ENCODE measurements around the gene ELN. TPM values are rescaled to one million over a fixed set of nuclear protein-coding genes. Genes with fewer than 3 reads are reported as not detected.

Gene ELN
- total and polyA plus RNA-seq, 2 donors (not counting 3 experiments of a cell fraction or from before 2014, with no cell fraction given) = 1.7 to 2.6 TPM

DNA sequence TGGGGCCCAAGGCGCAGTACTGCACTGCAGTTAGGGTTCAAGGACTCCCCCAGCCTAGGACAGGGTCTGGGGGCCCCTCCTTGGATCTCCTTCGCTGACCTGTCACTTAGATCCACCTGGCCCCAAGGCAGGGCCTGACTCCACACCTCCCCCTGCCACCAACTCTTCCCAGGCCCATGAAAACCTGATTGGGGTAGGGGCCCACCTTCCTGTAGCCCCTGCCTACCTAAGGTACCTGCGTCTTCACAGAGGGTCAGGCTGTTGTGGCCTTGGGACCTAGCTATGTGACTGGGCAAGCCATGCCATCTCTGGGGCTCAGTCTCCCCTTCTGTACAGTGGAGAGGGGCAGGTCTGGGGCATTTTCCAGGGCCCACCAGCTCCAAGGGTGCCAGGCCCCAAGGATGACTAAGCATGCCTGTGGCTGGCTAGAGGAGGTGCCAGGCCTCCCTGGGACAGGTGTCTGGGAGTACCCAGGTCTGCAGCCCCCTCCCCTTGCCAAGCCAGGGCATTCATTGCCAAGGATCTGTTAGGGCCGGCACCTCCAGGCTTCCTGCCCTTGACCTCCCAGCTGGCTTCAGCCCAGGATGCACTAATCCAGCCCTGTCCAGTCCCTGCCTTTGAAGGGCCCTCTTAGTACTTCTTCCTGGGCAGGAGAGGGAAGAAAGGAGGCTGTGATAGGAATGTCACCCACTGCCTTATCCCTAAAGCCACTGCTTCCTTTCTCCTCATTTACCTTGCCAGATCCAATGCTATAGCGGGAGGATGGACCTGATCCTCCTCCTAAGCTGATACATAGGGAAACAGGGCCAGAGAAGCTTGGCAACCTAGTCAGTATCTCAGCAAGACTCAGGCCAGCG, 57.0 kb downstream of the ELN start:
- no peak for TF ChIP-seq POLR2AphosphoS5 (IDR thresholded peaks at IDR 0.05; ENCODE audit: insufficient read depth, low read depth, low read length)
- no peak for TF ChIP-seq JUN (IDR thresholded peaks at IDR 0.05; ENCODE audit: borderline replicate concordance, insufficient read depth, insufficient read length, low read depth)
- TF ChIP-seq GATA2 (IDR thresholded peaks at IDR 0.05; ENCODE audit: insufficient read depth, insufficient read length, low read depth, low read length) = no peak
- TF ChIP-seq MYC (IDR thresholded peaks at IDR 0.05; ENCODE audit: low read depth, low read length) = no peak
- no peak for TF ChIP-seq MAX (IDR thresholded peaks at IDR 0.05; ENCODE audit: insufficient read depth, insufficient read length)
- TF ChIP-seq EZH2 (IDR thresholded peaks at IDR 0.05; ENCODE audit: borderline replicate concordance, low read depth, low read length, severe bottlenecking) = no peak
- no peak for TF ChIP-seq FOS (IDR thresholded peaks at IDR 0.05; ENCODE audit: borderline replicate concordance, insufficient read depth, low read length)
- TF ChIP-seq, protein P1, sequence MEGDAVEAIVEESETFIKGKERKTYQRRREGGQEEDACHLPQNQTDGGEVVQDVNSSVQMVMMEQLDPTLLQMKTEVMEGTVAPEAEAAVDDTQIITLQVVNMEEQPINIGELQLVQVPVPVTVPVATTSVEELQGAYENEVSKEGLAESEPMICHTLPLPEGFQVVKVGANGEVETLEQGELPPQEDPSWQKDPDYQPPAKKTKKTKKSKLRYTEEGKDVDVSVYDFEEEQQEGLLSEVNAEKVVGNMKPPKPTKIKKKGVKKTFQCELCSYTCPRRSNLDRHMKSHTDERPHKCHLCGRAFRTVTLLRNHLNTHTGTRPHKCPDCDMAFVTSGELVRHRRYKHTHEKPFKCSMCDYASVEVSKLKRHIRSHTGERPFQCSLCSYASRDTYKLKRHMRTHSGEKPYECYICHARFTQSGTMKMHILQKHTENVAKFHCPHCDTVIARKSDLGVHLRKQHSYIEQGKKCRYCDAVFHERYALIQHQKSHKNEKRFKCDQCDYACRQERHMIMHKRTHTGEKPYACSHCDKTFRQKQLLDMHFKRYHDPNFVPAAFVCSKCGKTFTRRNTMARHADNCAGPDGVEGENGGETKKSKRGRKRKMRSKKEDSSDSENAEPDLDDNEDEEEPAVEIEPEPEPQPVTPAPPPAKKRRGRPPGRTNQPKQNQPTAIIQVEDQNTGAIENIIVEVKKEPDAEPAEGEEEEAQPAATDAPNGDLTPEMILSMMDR (IDR thresholded peaks at IDR 0.05; ENCODE audit: extremely low read depth in 1 of 2, insufficient read depth in 1 of 2, low read depth in 1 of 2, low read length in 2 of 2) = no peak
- TF ChIP-seq POLR2A (IDR thresholded peaks at IDR 0.05; ENCODE audit: low read depth, low read length) = no peak
- peak overlapping the region; percentile 83 for H3K27ac ChIP-seq (ENCODE audit: insufficient read depth, low read depth, low read length)
- ChIA-PET POLR2A (interaction anchor here (0.6 kb wide), 1 partner anchor 406 kb away, joined by 10 read pairs; no protein-coding TSS in a partner anchor), CTCF (no interaction called here)
- H3K4me2 ChIP-seq (ENCODE audit: insufficient read depth, low read length) = peak overlapping the region; percentile 83
- dilution Hi-C loops (cut with MboI; ENCODE audit: extremely low pct_ligation_motif_present, low sequenced_read_pairs) (no loop called here), intact Hi-C loops (cut with micrococcal nuclease) (loop anchor here (1.0 to 5.0 kb wide), 3 partner anchors 8 to 92 kb away; no protein-coding TSS in a partner anchor)
- FAIRE-seq = no peak
- peak overlapping the region; percentile 67 to 84 (median 80) for H3K4me3 ChIP-seq (replicated peaks in 1 of 3; ENCODE audit: insufficient read depth in 1 of 3, low read depth in 1 of 3, low read length in 3 of 3)
- no peaks in the 10 kb centered on the region for H3K27me3 ChIP-seq (ENCODE audit: control insufficient read depth in 2 of 2, insufficient read depth in 2 of 2, low read length in 2 of 2)
- H3K9me3 ChIP-seq (replicated peaks; ENCODE audit: control insufficient read depth, insufficient read depth, low read length) = no peaks in the 10 kb centered on the region
- H4K20me1 ChIP-seq (replicated peaks; ENCODE audit: control insufficient read depth, extremely low read depth, insufficient read depth, low read length) = no peaks in the 10 kb centered on the region
- no peak for DNase-seq (ENCODE audit: low read depth, low spot score)
- peaks cover 8% of the 10 kb centered on the region for H3K79me2 ChIP-seq (ENCODE audit: control insufficient read depth, insufficient read depth, low read length)
- peak overlapping the region; percentile 39 for H2AFZ ChIP-seq (ENCODE audit: low read depth, low read length)
- peaks cover 3 to 7% of the 10 kb centered on the region in 2 experiments for H3K36me3 ChIP-seq (ENCODE audit: control insufficient read depth in 2 of 2, extremely low read depth in 1 of 2, insufficient read depth in 2 of 2, low read length in 2 of 2)
- H3K9ac ChIP-seq (replicated peaks; ENCODE audit: extremely low read depth, insufficient read depth, low read length) = peak overlapping the region; percentile 80
- H3K9me1 ChIP-seq (replicated peaks; ENCODE audit: control insufficient read depth, extremely low read depth, insufficient read depth, low read length) = no peaks in the 10 kb centered on the region
- H3K4me1 ChIP-seq (ENCODE audit: control insufficient read depth, extremely low read depth, insufficient read depth, low read length) = peaks cover 17% of the 10 kb centered on the region
- no TSS peak for BruUV-seq (replicated peaks)

All from endothelial cell of umbilical vein (primary cell).